HTR-8/SVneo (cell line): ENCODE results near the gene DBP.

Experiments used
- DNase-seq: peaks from one replicate; pipeline ENCODE4 v3.0.0; 2011; ENCODE audit warnings: low spot score, mixed read lengths; ENCODE audit not compliant: insufficient read length
- FAIRE-seq: peaks from 2 replicates; lab custom pipeline; 2011; peaks lifted over from hg19 to GRCh38; lab: Jason Lieb, UNC

Gene DBP

DNA sequence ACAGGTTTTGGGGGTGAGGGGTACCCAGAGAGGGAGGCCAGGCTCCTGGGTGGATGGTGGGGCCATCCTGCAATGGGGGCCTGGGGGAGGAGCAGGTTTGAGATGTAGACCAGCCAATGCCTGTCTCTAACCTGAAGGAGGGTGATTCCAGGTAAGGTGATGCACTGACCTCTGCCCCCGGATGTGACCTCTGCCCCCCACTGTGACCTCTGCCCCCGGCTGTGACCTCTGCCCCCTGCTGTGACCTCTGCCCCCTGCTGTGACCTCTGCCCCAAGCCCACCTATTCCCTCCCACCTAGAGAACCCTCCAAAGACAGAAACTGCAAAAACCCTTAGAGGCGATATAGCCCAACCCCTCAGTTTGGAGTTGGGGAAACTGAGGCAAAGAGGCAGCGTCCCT is 40.9 kb downstream of the DBP start:
- DNase-seq = no peak
- no peak for FAIRE-seq

GRCh38 chr19:48595833-48596232 is 41.3 kb downstream of the DBP start:
- FAIRE-seq = no peak
- DNase-seq = no peak

DNA sequence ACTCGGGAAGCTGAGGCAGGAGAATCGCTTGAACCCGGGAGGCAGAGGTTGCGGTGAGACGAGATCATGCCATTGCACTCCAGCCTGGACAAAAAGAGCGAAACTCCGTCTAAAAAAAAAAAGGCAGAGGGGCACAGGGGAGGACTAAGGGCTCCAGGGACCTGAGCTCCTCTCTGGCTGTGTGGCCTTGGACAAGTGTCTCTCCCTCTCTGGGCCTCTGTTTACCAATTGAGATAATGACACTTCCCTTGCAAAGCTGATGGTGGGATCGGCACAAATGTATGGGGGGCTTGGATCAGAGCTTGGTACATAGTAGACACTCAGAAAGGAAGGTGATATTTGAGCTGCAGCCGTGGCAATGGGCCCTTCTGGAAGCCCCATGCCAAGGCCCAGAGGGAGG is 42.0 kb downstream of the DBP start:
- FAIRE-seq (no peak), DNase-seq (no peak)

DNA sequence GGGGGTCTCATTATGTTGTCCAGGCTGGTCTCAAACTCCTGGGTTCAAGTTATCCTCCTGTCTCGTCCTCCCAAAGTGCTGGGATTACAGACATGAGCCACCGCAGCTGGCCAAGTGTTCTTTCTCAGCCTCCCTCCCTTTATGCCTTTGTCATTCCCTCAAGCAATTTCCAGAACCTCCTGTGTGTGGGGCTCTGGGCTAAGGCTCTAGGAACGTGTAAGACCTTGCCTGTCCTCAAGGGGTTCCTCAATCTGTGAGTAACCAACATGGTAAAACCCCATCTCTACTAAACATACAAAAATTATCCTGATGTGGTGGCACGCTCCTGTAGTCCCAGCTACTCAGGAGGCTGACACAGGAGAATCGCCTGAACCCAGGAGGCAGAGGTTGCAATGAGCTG is 46.2 kb downstream of the DBP start:
- FAIRE-seq (no peak), DNase-seq (no peak)

GRCh38 chr19:48588670-48589401 is 48.3 kb downstream of the DBP start:
- peak; percentile 85 for DNase-seq
- FAIRE-seq = peak; percentile 84

DNA sequence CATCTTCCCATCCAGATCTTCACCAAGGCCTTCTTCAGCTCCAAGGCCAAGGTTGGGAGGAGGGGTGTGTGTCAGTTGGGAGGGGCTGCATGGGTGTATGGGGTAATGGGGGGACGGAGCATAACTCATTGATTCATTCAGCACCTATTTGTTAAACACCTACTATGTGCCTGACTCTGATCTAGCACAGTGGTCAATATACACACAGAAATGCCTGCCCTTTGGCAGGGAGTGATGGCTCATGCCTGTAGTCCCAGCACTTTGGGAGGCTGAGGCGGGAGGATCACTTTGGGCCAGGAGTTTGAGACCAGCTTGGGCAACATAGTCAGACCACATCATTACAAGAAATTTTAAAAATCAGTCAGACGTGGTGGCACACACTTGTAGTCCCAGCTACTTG is 49.8 kb downstream of the DBP start:
- DNase-seq (no peak), FAIRE-seq (no peak)

DNA sequence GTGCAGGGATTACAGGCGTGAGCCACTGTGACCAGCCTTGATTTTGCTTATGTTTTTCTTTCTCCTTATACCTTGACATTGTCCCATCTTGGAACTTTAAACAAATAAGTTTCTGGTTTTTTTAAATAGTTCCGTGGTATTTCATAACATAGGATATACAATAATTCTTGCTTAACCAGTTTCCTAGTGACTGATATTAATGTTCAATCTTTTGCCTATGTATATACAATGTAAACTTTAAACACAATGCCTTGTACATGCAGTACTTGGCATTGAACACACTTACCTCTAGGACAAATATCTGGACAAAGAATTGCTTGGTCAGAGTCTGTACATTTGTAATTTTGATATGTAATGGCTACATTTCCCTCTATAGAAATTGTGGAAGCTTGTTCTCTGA is 55.0 kb downstream of the DBP start:
- FAIRE-seq (no peak), DNase-seq (no peak)
